ENCODE data around the gene RHOA.

GRCh38 chr3:49352890-49353421 is 58.8 kb downstream of the RHOA start:
- TF ChIP-seq CTCF (IDR thresholded peaks at IDR 0.05; ENCODE audit: insufficient read depth, low read depth, low read length): no peak
- no peak for TF ChIP-seq EZH2 (IDR thresholded peaks at IDR 0.05; ENCODE audit: insufficient read depth, low read length)

Data from astrocyte (in vitro differentiated cells and primary cell).